ENCODE data around the gene INTS11. TPM values are rescaled to one million over a fixed set of nuclear protein-coding genes. Genes with fewer than 3 reads are reported as not detected.
"Not testable (repeated sequence)": the region's sequence is repeated elsewhere in the genome, so short reads cannot be mapped to it uniquely, and the experiment has no call there.

Gene INTS11
- 28.2 TPM for total RNA-seq

DNA sequence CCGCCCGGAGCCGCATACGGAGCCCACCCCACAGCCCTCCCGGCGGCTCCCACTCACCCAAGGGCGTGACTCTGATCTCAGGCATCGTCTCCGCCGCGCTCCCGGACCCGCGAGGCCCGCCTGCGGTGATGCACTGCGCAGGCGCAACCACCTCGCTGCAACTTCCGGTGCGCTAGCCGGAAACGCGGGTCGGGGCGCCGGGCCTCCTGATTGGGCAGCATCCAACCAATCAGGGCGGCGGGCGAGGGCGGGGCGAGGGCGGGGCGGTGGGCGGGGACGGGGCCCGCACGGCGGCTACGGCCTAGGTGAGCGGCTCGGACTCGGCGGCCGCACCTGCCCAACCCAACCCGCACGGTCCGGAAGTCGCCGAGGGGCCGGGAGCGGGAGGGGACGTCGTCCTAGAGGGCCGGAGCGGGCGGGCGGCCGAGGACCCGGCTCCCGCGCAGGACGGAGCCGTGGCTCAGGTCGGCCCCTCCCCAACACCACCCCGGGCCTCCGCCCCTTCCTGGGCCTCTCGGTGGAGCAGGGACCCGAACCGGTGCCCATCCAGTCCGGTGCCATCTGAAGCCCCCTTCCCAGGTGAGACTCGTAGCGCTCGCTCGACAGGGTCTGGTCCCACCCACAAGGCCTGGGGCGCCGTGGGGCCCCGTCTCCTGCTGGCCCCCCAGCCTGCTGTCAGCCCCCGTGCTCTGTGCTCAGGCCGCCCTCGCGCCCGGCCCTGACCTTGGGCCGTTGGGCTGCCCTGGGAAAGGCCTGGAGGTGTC, at the start of gene INTS11, which contains the start of gene CPTP:
TSS of gene INTS11 (minus strand) at position 137 of the 764 bp plus-strand sequence. CDS start at position 85, 52 bp downstream.
TSS of gene CPTP (plus strand) at position 279 of the 764 bp plus-strand sequence. CDS start 2,109 bp downstream, outside the sequence.
- peak; percentile 84 for DNase-seq

DNA sequence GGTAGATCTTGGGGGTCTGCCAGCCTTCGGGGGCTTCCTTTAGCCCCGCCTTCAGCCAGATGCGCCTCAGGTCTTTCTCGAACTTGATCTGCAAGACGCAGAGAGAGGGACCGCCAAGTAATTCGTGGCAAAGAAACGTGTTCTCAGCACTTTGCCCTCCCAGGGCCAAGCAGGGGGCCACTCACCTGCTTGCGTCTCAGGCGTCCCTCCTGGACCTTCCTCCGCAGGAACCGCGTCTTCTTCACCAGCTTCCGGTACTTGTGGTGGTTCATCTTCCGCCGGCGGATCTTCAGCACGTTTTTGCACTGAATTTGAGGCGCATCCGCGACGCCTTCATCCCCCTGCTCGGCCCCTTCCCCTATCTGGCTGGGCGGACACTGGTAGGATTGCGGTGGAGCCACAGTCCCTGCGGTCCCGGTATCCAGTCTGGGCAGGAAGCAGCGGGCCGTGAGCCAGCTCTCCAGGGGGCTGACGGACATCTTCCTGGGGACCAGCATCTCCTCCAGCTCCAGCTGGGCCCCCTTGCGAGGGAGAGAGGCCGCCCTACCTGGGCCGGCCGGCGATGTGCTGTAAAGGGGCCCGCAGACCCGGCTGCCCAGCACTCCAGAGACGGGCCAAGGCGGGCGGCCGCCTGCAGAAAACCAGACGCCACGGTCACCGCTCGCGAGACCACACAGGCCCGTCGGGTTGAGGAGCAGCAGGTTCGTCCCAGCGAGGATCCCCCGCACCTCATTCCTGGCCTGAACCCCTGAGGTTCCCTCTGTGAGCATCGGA, 49.5 kb upstream of the INTS11 start:
- no peak for DNase-seq

DNA sequence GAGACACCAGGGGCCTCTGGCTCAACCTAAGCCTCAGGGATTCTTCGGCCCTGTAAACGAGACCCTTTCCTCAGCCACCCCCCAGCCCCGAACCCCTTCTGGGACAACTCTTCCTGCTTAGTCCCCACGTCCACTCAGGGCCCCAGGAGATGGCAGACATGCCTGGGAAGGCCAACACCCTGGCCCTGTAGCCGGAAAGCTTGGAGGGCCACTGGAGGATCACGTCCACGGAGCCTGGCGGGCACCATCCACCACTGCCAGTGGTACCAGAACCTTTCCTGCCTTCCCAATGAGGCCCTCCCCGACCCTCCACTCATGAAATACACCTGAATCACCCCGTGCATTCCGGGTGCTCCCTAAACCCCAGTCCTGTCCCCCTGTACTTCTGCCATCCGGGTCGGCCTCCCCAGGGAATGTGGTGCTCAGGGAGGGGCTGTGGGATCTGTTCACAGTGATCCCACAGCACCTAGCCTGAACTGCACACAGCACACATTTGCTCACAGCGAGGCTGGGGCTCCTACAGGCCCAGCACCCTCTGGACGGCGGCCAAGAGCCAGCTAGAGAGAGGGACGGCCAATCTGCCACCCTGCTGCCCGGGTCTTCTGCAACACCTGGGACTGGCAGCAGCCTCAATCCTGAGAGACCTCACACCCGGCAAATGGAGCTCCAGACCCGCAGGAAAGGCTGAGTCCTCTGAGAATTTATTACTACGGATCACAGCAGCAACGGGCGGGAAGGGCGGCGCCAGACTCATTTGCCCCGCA, 48.8 kb upstream of the INTS11 start:
- no peak for DNase-seq

DNA sequence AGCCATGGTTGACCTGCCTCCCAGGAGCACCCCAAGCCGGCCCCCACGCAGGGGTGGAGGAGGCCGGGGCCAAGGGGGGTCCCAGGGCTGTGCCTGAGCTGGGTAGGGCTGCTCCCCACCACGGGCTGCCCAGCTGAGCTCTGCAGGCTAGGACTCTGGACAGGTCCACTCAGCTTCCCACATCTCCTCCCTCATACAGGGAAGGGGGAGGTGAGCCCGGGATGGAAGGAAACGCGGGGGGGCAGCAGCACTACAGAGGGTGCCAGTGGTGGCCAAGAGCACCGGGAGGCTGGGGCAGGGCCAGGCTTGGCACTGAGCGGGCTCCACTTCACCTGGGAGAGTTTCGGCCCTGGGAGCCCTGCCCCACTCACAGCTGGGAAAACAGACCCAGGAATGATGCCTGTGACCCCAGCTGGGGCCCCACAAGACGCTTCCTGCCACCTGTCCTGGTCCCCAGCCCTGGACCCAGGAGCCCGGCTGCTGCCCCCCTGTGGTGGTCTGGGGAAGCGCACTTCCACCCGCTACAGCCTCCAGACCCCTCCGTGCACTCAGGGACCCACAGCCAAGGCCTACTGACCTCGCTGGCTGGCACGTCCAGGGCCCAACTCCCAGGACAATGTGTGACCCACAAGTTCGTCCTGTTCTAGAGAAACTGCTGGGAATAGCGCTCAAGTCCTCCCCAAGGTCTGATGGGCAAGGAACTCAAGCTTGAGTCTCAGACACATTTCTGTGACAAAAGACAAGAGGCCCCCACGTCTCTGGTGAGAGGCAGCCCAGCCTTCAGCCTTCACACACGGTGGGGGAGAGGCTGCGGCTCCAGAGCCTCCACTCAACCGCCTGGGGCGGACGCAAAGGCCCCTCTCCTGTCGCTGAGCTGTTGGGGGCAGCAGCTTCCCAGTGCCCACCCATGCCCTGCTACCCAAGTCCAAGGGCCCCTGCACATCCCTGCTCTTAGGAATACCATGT, 47.6 kb upstream of the INTS11 start:
- no peak for DNase-seq

DNA sequence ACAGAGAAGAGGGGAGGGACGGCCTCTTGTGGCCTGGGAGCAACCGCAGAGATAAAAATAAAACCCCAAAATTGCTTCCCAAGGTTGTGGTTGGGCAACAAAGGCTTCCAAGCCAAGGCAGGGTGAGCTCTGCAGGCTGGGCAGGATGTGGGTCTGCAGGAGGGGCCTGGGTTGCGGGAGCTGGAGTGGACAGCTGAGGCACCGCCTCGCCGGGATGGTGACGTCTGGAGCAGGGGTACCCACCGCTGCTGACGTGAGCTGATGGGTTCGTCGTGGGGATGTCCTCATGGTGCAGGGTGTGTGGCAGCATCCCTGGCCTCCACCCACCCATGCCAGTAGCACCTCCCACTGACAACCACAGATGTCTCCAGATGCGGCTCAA, 46.9 kb upstream of the INTS11 start:
- DNase-seq = no peak

DNA sequence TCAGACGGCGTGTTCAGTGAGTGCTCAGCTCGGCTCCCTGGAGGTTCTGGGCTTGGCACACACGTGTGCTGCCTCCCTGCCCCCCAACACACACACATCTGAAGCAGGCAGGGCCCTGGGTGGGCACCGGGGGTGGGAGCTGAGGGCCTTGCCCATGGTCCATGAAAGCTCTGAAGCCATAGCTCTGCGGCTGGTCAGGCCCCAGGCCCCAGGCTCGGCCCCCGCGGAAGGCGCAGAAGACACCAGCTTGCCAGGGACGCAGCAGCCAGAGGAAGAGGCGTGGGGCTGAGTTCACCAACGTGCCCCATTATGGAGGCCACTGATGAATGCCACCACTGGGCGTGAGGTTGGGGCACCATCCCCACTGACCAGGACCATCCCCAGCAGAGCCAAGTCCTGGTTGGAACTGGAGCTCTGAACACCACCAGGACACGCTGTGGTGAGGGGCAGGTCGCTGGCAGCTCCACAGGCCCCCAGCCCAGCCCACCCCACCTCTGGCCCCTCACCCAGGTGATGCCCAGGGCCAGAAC, 46.4 kb upstream of the INTS11 start:
- DNase-seq = no peak

DNA sequence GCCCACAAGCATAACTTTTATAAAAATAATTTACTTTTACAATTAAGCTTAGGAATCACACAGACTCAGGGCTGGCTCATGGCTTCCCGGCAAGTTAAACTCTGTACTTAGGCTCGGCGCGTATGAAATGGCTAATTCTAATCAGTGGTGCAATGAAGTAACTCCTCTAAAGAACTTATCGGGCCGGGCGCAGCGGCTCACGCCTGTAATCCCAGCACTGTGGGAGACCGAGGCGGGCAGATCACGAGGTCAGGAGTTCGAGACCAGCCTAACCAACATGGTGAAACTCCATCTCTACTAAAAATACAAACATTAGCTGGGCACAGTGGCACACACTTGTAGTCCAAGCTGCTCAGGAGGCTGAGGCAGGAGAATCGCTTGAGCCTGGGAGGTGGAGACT, 45.6 kb upstream of the INTS11 start:
- DNase-seq = not testable (repeated sequence)

DNA sequence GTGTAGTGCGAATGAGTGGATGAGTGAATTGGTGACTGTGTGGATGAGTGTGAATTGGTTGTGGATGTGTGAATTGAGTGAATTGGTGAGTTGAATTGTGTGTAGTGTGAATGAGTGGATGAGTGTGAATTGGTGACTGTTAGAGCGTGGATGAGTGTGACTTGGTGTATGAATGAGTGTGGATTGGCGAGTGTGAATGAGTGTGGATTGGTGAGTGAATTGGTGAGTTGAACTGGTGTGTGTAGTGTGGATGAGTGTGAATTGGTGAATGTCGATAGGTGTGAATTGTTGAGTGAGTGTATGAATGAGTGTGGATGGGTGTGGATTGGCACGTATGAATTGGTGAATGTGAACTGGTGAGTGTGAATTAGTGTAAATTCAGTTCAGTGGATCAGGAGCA, 42.9 kb upstream of the INTS11 start:
- no peak for DNase-seq

DNA sequence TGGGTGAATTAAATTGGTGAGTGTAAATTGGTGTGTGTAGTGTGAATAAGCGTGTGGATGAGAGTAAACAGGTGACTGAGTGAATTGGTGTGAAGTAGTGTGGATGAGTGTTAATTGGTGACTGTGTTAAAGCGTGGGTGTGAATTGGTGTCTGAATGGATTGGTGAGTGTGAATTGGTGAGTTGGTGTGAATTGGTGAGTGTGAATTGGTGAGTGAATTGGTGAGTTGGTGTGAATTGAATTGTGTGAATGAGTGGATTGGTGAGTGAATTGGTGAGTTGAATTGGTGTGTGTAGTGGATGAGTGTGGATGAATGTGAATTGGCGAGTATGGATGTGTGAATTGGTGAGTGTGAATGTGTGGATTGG, 42.2 kb upstream of the INTS11 start:
- DNase-seq = no peak

DNA sequence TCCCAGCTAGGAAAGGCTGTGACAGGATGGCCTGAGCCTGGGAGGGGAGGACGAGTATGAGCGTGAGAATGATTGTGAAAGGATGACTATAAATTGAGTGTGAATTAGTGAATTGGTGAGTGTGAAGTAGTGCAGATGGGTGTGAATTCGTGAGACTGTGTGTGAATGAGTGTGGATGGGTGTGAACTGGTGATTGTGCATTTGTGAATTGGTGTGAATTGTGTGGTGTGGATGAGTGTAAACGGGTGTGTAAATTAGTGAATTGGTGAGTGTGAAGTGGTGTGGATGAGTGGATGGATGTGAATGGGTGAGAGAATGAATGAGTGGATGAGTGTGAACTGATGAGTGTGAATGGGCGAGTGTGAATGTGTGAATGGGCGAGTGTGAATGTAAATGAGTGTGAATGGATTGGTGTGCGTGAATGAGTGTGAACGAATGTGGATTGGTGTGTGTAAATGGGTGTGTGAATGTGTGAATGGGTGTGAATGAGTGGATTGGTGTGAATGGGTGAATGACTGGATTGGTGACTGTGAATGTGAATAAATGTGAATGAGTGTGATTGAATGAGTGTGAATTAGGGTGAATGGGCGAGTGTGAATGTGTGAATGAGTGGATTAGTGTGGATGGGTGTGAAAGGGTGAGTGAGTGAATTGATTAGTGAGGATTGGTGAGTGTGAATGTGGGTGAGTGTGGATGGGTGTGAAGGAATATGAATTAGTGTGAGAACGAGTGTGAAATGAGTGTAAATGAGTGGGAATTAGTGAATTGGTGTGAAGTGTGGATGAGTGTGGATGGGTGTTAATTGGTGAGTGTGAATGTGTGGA, 41.6 kb upstream of the INTS11 start:
- DNase-seq = no peak

DNA sequence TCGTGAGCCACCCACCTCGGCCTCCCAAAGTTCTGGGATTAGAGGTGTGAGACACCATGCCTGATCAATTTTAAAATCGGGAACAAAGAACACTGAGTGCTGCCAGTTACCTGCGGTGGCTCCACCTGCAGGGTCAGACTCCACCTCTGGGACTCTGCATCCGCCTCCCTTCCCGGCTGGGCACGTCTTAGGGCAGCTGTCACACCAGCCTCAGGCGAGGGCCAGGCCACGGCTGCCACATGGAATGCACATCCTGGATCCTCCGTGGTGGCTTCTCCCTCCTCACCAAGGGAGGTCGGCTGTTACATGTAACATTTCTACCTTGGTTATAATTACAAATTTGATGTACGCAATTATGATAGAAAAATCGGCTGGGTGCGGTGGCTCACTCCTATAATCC, 39.8 kb upstream of the INTS11 start:
- DNase-seq = no peak

DNA sequence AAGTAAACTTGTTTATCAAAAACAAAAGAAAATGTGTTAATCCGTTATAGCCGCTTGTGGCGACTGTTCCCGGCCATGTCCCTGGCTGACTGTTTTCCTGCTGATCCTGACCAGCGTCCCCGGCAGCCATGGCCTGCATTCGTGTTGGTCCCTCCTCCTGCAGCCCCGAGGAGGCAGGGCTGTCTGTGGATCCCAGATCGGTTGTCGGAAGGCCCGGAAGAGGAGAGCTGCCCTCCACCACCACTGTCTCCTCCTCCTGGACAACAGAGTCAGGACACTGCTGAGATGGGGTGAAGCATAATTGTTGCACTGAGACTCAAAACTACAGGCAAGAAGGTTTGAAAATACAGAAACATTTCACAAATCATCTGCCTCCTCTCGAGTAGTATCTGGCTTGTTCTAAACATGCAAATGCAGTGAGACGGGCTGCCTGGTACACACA, 37.5 kb upstream of the INTS11 start:
- DNase-seq = no peak

DNA sequence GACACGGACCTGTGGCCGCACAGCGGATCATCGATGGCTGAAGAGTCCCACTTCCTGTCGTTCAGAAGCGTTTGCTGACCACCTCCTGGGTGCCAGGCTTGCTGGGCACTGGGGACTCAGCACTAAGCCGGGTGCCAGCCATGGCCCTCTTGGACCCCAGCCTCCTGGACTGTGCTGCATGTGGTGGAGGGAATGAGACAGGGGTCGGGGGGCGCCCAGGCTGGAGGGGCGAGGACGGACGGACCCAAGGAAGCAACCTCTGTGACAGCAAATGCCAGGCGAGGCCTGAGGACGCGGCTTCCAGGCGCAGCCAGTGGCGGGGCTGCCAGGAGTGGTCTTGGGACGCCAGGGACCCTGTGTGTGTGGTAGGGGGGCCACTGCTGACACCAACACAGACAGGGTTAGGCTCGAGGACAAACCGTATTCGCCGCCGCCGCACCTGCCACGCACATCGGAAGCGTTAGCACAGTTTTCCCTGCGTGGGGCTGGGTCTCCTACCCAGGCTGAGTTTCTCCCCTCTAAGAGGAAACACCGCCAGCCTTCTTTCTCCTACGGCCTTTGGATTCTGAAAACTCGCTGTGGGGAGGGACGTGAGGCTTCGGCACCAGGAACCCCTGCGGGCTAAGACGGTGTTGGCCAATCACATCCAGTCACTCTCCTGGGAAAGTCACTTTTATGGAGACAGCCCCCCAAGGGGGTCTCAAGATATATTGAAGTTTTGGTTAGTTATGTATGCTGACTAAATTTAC, 36.9 kb upstream of the INTS11 start:
- DNase-seq = no peak

DNA sequence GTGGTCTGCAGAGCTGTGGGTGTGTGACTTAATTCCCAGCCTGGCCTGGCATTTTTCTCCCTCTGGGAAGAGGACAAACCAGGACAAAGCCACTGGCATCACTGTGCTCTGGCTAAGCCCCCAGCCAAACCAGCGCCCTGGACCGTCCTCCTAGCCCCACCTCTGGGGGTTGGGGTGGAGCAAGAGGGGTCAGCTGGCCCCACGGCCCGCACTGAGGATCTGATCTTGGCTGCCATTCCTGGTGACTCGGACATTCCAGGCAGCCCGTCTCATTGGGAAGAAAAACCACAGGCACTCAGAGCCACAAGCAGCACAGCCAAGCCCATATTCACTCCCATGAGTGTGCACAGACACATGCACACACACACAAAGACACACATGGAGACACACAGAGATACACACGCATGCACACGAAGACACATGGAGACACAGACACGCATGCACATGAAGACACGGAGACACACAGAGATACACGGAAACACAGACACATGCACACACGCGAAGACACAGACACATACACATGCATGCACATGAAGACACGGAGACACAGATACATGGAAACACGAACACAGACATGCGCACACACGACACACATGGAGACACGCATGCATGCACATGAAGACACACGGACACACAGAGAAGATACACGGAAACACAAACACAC, 36.2 kb upstream of the INTS11 start:
- DNase-seq = no peak

DNA sequence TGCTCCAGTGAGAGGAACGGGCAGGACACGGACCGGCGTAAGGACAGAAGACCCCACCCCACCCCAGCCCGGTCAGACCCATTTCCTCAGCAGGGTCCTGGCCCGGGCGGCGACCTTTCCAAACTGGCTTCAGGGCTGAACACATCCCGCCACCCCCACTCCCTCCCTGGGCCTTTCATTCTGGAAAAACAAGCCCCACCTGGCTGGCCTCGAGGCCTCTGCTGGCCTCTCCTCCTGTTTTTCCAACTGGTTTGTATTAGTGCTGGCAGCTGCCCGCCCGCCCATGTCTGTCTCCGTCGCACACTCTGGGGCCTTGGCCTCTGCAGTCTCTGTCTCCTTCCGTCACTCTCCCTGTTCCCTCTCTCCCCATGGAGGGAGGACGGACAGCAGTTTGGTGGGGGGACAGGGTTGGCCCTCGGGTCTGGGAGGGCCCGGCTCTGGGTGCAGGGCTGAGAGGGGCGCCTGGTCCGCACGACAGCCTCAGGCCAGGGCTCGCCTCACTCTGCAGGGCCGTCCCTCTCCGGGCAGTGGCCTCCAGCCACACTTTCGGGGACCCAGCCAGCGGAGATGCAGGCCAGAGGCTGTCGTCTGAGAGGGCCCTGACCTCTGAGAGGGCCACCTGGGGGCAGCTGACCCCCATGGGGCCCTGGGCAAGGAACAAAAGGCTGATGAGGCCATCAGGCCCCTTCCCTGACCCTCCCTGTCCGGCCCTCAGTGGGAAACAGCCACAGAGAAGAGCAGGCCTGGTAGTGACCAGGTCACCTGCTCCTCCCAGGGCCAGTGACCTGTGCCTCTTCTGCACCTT, 35.4 kb upstream of the INTS11 start:
- no peak for DNase-seq

DNA sequence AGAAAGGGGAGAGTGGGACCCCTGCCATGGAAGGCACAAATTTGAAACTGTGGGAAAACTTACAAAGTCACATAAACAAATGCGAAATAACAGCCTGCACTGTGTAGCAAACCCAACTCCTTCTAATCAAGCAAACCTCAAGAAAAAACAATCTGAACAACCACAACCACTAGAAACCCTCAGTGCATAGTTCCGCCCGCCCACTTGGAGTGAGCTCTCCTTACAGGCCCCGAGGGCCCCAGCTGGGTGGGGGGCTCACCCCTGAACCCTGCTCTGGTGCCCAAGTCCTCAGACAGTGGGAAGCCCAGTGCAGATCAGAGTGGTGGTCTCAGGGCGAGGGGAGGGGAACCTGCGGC, 34.8 kb upstream of the INTS11 start:
- no peak for DNase-seq

DNA sequence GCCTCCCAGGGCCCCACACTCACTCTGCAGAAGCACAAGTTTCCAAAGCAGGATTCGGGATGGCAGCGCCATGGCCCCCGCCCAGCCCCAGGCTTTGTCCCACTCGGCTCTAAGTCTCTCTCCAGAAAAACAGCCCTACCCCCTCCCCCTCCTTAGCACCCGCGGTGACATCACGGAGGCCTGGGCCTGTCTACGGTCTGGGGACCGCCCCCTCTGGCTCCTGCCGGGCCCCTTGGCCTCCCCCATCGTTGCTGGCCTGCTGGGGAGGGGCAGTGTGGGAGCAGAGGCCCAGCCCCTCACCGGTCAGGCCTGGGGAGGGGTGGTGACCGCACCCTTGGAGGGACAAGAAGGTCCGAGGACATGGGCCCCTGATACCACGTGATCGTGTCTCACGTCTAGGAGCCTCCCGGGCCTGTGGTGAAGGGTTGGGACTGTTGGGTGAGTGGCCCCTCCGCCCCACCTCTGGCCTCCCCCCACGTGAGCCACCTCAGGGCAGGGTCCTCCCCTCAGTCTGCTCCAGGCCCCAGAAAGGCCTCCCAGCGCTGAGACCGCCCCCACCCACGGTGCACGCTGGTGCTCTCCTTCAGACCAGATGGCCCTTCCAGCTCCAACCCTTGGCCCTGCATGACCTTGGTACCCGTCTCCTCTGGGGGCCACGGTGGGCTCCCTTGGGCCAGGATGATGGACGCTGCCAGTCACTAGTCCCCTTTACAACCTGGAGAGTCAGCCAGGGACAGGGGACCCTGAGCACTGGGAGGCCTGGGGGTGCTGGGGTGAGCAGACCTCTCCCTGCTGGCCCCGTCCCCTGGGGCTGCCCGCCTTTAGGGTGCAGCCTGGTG, 34.2 kb upstream of the INTS11 start, which contains the start of gene MXRA8:
TSS of gene MXRA8 (minus strand) at position 123 of the 839 bp plus-strand sequence. CDS start at position 72, 51 bp downstream.
- no peak for DNase-seq

All from occipital lobe (tissue), 2 donors.